ENCODE measurements around the gene SCGN. TPM values are rescaled to one million over a fixed set of nuclear protein-coding genes. Genes with fewer than 3 reads are reported as not detected.
"Not testable (repeated sequence)": the region's sequence is repeated elsewhere in the genome, so short reads cannot be mapped to it uniquely, and the experiment has no call there.

SCGN gene
- total RNA-seq, 1 experiment from 2014 or later, result not detected

DNA sequence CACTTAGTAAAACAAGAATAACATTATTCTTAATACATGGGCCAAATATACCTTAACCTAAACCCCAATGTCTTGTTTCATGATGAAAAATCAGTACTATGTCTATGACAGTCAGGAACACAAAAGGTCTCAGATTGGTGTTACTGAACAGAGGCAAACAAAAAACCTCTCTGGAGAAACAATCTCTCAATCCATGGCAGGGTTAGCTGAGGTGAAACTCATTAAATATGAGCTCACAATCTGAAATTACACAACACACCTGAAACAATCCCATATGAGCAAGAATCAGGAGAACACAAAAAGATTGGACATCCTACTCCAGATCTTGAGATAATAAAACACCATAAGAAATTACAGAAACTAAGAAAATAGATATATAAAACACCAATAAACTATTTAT, 96.0 kb downstream of the SCGN start:
- ATAC-seq (no peak), DNase-seq (ENCODE audit: low spot score) (no peak)
- TF ChIP-seq GRHL2 (CRISPR knock-in tag; IDR thresholded peaks at IDR 0.05; ENCODE audit: insufficient replicate concordance, severe bottlenecking) (no peak), IRF2 (CRISPR knock-in tag; IDR thresholded peaks at IDR 0.05; ENCODE audit: borderline replicate concordance, low read depth) (no peak)
- ChIA-PET POLR2A (no interaction called here), CTCF (interaction anchor here (1.3 kb wide), 1 partner anchor 15 kb away, joined by 4 read pairs; no protein-coding TSS in a partner anchor)
- H3K27ac Mint-ChIP-seq, result no peak overlapping the region
- no peaks in the 10 kb centered on the region for H3K27me3 Mint-ChIP-seq (ENCODE audit: low read depth)
- no peaks in the 10 kb centered on the region for H3K4me1 Mint-ChIP-seq
- H3K36me3 Mint-ChIP-seq, result no peaks in the 10 kb centered on the region
- H3K4me3 Mint-ChIP-seq, result no peak overlapping the region
- no peaks in the 10 kb centered on the region for H3K9me3 Mint-ChIP-seq

DNA sequence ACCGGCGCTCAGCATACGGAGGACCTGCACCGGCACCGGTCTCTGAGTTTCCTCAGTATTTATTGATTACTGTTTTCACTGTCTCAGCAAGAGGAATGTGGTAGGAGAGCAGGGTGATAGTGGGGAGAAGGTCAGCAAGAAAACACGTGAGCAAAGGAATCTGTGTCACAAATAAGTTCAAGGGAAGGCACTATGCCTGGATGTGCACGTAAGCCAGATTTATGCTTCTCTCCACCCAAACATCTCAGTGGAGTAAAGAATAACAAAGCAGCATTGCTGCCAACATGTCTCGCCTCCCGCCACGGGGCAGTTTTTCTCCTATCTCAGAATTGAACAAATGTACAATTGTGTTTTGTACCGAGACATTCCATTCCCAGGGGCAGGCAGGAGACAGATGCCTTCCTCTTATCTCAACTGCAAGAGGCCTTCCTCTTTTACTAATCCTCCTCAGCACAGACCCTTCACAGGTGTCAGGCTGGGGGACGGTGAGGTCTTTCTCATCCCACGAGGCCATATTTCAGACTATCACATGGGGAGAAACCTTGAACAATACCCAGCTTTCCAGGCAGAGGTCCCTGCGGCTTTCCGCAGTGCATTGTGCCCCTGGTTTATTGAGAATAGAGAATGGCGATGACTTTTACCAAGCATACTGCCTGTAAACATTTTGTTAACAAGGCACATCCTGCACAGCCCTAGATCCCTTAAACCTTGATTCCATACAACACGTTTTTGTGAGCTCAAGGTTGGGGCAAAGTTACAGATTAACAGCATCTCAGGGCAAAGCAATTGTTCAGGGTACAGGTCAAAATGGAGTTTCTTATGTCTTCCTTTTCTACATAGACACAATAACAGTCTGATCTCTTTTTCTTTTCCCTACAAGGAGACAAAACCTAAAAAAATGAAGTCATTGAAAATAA, 96.8 kb downstream of the SCGN start:
- H3K27ac Mint-ChIP-seq, CTCF ChIA-PET: not testable (repeated sequence)

DNA sequence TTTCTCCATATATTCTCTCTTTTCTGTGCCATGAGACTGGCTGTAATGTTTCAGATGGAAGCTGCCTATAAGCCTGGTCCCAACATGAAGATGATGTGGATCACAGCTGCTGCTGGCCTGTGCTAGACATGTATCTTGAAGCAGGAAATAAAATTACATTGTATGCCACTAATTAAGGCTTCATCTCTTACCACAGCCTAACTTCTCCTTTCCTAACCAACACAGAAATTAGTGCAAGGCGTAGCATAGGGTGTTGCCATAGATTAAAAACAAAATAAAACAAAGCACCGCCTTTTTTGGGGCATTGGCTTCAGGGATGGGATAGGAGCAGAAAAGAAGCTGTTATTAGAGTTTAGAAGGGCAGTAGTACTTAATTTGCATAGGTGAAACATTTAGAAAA, 97.8 kb downstream of the SCGN start:
- no peak for ATAC-seq
- H3K27me3 Mint-ChIP-seq (ENCODE audit: low read depth), result no peaks in the 10 kb centered on the region
- H3K9me3 Mint-ChIP-seq, result no peaks in the 10 kb centered on the region
- TF ChIP-seq, protein P1, sequence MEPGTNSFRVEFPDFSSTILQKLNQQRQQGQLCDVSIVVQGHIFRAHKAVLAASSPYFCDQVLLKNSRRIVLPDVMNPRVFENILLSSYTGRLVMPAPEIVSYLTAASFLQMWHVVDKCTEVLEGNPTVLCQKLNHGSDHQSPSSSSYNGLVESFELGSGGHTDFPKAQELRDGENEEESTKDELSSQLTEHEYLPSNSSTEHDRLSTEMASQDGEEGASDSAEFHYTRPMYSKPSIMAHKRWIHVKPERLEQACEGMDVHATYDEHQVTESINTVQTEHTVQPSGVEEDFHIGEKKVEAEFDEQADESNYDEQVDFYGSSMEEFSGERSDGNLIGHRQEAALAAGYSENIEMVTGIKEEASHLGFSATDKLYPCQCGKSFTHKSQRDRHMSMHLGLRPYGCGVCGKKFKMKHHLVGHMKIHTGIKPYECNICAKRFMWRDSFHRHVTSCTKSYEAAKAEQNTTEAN (CRISPR knock-in tag; IDR thresholded peaks at IDR 0.05), result no peak
- TF ChIP-seq, protein P2, sequence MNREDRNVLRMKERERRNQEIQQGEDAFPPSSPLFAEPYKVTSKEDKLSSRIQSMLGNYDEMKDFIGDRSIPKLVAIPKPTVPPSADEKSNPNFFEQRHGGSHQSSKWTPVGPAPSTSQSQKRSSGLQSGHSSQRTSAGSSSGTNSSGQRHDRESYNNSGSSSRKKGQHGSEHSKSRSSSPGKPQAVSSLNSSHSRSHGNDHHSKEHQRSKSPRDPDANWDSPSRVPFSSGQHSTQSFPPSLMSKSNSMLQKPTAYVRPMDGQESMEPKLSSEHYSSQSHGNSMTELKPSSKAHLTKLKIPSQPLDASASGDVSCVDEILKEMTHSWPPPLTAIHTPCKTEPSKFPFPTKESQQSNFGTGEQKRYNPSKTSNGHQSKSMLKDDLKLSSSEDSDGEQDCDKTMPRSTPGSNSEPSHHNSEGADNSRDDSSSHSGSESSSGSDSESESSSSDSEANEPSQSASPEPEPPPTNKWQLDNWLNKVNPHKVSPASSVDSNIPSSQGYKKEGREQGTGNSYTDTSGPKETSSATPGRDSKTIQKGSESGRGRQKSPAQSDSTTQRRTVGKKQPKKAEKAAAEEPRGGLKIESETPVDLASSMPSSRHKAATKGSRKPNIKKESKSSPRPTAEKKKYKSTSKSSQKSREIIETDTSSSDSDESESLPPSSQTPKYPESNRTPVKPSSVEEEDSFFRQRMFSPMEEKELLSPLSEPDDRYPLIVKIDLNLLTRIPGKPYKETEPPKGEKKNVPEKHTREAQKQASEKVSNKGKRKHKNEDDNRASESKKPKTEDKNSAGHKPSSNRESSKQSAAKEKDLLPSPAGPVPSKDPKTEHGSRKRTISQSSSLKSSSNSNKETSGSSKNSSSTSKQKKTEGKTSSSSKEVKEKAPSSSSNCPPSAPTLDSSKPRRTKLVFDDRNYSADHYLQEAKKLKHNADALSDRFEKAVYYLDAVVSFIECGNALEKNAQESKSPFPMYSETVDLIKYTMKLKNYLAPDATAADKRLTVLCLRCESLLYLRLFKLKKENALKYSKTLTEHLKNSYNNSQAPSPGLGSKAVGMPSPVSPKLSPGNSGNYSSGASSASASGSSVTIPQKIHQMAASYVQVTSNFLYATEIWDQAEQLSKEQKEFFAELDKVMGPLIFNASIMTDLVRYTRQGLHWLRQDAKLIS (CRISPR knock-in tag; IDR thresholded peaks at IDR 0.05; ENCODE audit: borderline replicate concordance), result no peak
- TF ChIP-seq FOXP1 (CRISPR knock-in tag; IDR thresholded peaks at IDR 0.05; ENCODE audit: borderline replicate concordance) (no peak), SOX15 (CRISPR knock-in tag; IDR thresholded peaks at IDR 0.05) (no peak), OVOL2 (CRISPR knock-in tag; IDR thresholded peaks at IDR 0.05; ENCODE audit: borderline replicate concordance) (no peak), NR3C1 (CRISPR knock-in tag; conservative IDR thresholded peaks at IDR 0.05; ENCODE audit: low read depth) (no peak), ZNF121 (CRISPR knock-in tag; IDR thresholded peaks at IDR 0.05) (no peak), SMAD3 (CRISPR knock-in tag; IDR thresholded peaks at IDR 0.05; ENCODE audit: borderline replicate concordance) (no peak), FOXJ3 (CRISPR knock-in tag; IDR thresholded peaks at IDR 0.05; ENCODE audit: borderline replicate concordance) (no peak), CBFB (CRISPR knock-in tag; IDR thresholded peaks at IDR 0.05; ENCODE audit: low read depth) (no peak)
- TF ChIP-seq, protein P3, sequence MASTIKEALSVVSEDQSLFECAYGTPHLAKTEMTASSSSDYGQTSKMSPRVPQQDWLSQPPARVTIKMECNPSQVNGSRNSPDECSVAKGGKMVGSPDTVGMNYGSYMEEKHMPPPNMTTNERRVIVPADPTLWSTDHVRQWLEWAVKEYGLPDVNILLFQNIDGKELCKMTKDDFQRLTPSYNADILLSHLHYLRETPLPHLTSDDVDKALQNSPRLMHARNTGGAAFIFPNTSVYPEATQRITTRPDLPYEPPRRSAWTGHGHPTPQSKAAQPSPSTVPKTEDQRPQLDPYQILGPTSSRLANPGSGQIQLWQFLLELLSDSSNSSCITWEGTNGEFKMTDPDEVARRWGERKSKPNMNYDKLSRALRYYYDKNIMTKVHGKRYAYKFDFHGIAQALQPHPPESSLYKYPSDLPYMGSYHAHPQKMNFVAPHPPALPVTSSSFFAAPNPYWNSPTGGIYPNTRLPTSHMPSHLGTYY (CRISPR knock-in tag; IDR thresholded peaks at IDR 0.05), result no peak
- TF ChIP-seq, protein P4, sequence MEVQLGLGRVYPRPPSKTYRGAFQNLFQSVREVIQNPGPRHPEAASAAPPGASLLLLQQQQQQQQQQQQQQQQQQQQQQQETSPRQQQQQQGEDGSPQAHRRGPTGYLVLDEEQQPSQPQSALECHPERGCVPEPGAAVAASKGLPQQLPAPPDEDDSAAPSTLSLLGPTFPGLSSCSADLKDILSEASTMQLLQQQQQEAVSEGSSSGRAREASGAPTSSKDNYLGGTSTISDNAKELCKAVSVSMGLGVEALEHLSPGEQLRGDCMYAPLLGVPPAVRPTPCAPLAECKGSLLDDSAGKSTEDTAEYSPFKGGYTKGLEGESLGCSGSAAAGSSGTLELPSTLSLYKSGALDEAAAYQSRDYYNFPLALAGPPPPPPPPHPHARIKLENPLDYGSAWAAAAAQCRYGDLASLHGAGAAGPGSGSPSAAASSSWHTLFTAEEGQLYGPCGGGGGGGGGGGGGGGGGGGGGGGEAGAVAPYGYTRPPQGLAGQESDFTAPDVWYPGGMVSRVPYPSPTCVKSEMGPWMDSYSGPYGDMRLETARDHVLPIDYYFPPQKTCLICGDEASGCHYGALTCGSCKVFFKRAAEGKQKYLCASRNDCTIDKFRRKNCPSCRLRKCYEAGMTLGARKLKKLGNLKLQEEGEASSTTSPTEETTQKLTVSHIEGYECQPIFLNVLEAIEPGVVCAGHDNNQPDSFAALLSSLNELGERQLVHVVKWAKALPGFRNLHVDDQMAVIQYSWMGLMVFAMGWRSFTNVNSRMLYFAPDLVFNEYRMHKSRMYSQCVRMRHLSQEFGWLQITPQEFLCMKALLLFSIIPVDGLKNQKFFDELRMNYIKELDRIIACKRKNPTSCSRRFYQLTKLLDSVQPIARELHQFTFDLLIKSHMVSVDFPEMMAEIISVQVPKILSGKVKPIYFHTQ (CRISPR knock-in tag; IDR thresholded peaks at IDR 0.05), result no peak
- TF ChIP-seq, protein P5, sequence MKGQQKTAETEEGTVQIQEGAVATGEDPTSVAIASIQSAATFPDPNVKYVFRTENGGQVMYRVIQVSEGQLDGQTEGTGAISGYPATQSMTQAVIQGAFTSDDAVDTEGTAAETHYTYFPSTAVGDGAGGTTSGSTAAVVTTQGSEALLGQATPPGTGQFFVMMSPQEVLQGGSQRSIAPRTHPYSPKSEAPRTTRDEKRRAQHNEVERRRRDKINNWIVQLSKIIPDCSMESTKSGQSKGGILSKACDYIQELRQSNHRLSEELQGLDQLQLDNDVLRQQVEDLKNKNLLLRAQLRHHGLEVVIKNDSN (CRISPR knock-in tag; IDR thresholded peaks at IDR 0.05), result no peak
- TF ChIP-seq, protein P6, sequence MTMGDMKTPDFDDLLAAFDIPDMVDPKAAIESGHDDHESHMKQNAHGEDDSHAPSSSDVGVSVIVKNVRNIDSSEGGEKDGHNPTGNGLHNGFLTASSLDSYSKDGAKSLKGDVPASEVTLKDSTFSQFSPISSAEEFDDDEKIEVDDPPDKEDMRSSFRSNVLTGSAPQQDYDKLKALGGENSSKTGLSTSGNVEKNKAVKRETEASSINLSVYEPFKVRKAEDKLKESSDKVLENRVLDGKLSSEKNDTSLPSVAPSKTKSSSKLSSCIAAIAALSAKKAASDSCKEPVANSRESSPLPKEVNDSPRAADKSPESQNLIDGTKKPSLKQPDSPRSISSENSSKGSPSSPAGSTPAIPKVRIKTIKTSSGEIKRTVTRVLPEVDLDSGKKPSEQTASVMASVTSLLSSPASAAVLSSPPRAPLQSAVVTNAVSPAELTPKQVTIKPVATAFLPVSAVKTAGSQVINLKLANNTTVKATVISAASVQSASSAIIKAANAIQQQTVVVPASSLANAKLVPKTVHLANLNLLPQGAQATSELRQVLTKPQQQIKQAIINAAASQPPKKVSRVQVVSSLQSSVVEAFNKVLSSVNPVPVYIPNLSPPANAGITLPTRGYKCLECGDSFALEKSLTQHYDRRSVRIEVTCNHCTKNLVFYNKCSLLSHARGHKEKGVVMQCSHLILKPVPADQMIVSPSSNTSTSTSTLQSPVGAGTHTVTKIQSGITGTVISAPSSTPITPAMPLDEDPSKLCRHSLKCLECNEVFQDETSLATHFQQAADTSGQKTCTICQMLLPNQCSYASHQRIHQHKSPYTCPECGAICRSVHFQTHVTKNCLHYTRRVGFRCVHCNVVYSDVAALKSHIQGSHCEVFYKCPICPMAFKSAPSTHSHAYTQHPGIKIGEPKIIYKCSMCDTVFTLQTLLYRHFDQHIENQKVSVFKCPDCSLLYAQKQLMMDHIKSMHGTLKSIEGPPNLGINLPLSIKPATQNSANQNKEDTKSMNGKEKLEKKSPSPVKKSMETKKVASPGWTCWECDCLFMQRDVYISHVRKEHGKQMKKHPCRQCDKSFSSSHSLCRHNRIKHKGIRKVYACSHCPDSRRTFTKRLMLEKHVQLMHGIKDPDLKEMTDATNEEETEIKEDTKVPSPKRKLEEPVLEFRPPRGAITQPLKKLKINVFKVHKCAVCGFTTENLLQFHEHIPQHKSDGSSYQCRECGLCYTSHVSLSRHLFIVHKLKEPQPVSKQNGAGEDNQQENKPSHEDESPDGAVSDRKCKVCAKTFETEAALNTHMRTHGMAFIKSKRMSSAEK (CRISPR knock-in tag; IDR thresholded peaks at IDR 0.05; ENCODE audit: borderline replicate concordance), result no peak

More for the DNA sequence above, 96.8 kb downstream of the SCGN start:
- H3K27me3 Mint-ChIP-seq (ENCODE audit: low read depth); POLR2A ChIA-PET; H3K4me3 Mint-ChIP-seq; H3K36me3 Mint-ChIP-seq; ATAC-seq; H3K9me3 Mint-ChIP-seq; DNase-seq (ENCODE audit: low spot score); H3K4me1 Mint-ChIP-seq: not testable (repeated sequence)

More for the DNA sequence above, 97.8 kb downstream of the SCGN start:
- DNase-seq (ENCODE audit: low spot score), result no peak
- ChIA-PET POLR2A (no interaction called here), CTCF (no interaction called here)
- no peak overlapping the region for H3K27ac Mint-ChIP-seq
- no peaks in the 10 kb centered on the region for H3K4me1 Mint-ChIP-seq
- H3K4me3 Mint-ChIP-seq, result no peak overlapping the region
- H3K36me3 Mint-ChIP-seq, result no peaks in the 10 kb centered on the region
